Globus pallidus (tissue), 1 donor: ENCODE measurements around the gene CTDP1.

Experiments used
- DNase-seq: peaks from one replicate; pipeline ENCODE4 v3.0.0-alpha.2; 2015; ENCODE audit warnings: low spot score

Gene CTDP1, protein sequence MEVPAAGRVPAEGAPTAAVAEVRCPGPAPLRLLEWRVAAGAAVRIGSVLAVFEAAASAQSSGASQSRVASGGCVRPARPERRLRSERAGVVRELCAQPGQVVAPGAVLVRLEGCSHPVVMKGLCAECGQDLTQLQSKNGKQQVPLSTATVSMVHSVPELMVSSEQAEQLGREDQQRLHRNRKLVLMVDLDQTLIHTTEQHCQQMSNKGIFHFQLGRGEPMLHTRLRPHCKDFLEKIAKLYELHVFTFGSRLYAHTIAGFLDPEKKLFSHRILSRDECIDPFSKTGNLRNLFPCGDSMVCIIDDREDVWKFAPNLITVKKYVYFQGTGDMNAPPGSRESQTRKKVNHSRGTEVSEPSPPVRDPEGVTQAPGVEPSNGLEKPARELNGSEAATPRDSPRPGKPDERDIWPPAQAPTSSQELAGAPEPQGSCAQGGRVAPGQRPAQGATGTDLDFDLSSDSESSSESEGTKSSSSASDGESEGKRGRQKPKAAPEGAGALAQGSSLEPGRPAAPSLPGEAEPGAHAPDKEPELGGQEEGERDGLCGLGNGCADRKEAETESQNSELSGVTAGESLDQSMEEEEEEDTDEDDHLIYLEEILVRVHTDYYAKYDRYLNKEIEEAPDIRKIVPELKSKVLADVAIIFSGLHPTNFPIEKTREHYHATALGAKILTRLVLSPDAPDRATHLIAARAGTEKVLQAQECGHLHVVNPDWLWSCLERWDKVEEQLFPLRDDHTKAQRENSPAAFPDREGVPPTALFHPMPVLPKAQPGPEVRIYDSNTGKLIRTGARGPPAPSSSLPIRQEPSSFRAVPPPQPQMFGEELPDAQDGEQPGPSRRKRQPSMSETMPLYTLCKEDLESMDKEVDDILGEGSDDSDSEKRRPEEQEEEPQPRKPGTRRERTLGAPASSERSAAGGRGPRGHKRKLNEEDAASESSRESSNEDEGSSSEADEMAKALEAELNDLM

DNA sequence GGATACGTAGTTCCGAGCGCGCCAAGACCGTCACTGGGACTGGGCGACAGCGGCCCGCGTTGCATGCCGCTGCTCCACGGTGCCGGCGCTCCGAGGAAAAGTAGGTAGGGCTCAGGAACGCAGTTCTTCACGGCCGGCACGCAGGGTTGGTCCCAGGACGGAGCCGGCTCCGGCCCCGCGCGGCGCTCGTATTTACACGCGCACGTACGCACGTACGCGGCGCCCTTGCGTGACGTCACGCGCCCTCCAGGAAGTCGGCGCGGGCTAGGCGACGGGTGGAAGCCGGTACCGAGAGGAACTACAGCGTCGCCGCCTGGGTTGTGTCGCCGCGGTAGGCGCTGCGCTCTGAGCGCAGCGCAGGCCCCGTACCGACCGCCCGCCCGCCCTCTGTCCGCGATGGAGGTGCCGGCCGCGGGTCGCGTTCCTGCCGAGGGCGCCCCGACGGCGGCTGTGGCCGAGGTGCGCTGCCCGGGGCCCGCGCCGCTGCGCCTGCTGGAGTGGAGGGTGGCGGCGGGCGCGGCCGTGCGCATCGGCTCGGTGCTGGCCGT is at the start of gene CTDP1:
CTDP1 (plus strand) TSS at position 252 of the 548 bp plus-strand sequence; CDS start at position 397, 145 bp downstream.
- peak; percentile 88 for DNase-seq

DNA sequence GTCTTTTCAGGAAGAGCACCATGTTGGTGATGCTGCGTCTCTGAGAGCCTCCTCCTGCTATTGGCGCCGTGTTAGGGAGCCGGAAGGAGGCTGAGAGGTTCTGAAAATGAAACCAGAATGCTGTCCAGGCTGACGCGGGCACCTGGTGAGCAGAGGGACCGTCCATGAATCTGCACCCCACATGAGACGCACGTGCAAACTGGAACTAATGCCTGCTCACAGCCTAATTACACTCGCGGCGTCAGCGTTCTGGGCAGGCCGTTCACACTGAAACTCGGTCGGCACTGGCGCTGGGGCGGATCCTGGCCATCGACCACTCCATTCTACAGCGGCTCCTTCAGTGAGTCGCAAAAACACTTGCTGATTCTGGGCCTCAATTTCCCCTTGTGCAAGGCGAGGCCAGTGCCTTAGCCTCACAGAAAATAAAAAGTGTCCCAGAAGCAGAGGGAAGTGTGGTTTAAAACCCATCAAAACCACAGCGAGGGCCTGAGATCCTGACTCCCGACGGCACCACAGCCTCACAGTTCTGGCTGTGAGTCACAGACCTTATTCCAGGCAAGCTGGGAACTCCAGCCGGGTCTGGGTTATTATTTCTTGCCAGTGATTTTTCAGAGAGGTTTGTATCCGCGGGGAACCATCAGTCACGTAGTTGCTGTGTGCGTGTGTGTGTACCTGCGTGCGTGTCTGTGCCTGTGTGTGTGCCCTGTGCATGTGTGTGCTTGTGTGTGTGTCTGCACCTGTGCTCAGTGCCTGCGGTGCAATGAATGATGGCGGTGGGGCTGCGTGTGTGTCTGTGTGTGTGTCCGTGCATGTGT is 49.1 kb upstream of the CTDP1 start:
- DNase-seq: no peak

DNA sequence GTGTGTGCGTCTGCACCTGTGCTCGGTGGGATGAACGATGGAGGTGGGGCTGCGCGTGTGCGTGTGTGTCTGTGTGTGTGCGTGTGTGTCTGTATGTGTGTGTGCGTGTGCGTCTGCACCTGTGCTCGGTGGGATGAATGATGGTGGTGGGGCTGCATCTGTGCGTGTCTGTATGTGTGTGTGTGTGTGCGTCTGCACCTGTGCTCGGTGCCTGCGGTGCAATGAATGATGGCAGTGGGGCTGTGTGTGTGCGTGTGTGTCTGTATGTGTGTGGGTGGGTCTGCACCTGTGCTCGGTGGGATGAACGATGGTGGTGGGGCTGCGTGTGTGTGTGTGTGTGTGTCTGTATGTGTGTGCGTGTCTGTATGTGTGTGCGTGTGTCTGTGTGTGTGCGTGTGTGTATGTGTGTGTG is 48.5 kb upstream of the CTDP1 start:
- DNase-seq: no peak

DNA sequence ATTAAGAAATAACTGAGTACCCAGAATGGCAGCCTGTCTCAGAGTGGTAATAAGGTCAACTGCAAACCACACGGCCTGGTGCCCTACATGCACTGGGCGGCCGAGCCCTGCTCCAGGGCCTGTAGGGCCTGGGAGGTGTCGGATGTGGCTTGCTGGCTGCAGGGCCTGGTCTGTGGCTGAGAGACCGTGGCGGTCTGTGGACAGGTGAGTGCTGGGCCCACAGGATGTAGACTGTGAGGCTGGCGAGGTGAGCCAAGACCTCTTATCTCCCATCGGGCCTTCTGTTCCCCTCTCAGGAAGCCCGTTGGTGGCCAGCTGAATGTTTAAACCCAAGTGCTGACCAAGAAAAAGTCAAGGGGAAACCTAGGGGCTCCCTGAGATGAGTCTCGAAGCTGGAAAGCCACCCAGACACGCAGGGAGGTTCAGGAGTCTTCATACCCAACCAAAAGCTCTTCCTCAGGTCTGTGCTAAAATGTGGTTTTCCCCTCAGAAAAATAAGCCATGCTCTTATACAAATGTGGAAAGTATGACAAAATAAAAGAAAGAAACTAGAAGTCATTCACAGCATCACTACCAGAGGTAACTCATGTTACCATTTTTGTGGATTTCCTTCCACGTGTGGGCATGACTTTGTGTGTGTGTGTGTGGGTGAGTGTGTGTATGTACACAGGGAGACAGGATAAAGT is 47.7 kb upstream of the CTDP1 start:
- DNase-seq: no peak

DNA sequence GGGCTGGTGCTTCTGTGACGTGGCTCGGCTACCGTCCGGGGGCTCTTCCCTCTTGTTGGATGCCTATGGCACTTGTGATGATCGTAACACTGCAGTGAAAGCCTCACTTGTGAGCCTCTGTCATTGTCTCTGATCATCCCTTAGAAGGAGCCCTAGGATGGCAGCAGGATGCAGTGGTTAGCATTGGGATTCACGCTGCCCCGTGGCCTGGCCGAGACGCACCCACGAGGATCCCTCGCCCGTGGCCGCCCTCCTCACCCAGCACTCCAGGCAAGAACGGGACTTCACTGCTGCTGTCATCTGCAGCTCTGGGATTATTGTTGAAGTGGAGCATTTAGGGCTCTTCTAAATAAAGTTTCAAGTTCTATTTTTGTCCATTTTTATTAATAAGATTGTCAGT is 46.8 kb upstream of the CTDP1 start:
- no peak for DNase-seq

- no peak for DNase-seq
Observed at GRCh38 chr18:79634186-79634585, 45.4 kb upstream of the CTDP1 start.

DNA sequence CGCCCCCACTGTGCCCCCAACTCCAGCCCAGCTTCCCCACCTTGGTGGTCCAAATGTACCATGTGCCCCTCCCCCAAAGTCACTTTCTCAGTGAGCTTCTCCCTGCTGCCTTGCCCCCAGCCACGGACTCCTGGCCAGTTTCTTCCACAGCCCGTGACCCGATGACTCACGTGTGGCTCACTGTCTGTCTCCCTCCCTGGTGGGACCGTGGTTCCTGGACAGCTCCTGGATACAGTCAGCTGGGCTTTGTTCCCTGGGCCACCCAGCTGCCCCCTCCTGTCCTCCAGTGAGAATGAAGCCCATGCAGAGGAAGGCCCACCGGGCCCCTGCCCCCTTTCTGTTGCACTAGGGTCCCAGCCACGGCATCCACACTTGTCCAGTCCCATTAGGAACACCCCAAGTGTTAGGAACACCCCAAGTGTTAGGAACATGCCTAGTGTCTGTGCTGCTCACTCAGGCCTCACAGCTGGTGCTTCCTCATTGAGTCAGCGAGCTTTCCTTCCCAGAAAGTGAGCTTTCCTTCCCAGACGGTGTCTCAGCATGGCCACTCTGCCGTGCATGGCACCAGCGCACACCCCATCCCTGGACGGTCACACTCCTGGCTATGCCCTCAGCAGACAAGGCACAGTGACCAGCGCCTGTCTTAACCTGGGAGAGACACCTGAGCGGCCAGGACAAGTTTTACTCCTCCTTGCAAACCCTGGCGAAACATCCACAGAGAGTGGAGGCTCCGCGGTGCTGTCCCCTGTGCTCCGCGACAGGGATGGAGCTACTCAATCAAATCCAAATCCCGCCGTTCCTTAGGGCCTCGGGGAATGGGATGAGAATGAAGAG is 44.8 kb upstream of the CTDP1 start:
- DNase-seq: no peak

DNA sequence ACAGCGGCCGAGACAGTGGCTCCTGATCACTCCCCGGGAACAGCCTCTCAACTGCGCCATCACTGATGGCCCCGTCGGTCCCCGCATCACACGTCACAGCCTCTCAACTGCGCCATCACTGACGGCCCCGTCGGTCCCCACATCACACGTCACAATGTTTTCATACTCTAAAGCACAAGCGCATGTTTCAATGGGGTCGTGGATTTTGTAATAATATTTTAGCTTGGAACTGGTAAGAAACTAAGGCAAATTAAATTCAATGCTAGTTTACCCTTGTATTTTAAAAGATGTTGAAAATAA is 44.2 kb upstream of the CTDP1 start:
- DNase-seq: no peak

- no peak for DNase-seq
Observed at GRCh38 chr18:79637181-79637920, 42.3 kb upstream of the CTDP1 start.

DNA sequence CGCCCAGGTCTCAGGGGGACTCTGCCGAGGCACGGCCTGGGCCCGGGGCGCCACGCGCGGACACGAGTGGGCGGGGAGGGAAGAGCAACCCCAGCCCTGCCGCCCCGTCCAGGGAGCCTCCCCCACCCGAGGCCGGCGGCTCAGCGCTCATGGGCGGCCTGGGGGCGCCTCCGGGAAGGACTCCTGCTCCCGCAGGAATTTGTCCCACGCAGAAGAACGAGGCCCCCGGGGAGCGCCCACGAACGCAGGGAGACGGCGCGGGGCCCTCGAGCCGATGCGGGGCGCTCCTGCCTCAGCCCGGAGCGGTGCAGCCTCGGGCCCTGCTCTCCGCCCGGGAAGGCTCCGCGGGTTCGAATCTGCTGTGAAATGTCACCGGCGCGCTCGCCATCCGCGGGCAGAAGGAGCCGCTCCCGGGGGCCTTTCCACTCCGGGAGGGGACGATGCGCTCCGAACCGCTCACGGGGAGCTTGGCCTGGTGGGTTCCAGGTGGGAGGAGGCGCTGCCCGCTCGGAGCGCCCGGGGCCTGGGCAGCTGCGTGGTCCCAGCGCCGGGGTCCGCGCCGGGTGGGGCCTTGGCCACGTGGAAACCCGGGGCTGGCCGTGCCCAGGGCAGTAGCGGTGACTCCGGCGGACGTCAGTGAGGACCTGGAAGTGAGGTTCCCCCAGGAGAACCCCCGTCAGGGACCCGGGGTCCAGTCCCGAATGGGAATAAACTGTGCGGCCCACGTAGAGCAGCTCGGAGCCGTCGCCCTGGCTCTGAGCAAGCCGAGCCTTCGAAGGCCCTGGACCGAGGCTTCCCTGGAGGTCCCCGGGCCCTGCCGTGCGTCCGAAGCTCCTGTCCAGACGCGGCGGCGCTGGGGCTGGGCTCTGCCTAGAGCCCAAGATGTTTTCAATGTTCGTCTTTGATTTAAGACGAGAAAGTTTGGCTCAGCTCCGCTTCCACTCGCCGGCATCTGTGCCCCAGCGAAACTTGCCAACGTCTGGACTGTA is 41.4 kb upstream of the CTDP1 start:
- no peak for DNase-seq

GRCh38 chr18:79639072-79639829 is 40.4 kb upstream of the CTDP1 start:
- no peak for DNase-seq

GRCh38 chr18:79640064-79640672 is 39.4 kb upstream of the CTDP1 start:
- no peak for DNase-seq

GRCh38 chr18:79640875-79641274 is 38.7 kb upstream of the CTDP1 start:
- DNase-seq: no peak

GRCh38 chr18:79641722-79642497 is 37.7 kb upstream of the CTDP1 start:
- DNase-seq: no peak

DNA sequence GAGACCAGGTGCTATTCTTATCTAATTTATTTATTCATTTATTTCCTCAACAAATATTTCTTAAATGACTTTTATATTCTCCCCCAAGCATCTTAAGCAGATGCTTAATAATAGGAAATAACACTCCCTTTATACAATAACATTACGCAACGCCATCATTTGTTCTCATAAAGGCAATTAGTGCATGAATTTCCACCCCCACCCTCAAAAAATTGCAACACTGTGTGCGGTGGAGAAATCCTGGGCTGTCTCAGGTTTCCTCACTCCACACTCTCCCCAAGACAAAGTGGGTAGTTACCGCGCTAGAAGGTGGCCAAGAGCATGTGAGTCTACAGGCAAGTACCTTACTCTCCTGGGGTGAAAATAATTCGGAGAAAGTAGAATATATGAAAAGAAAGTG is 37.0 kb upstream of the CTDP1 start:
- no peak for DNase-seq
